SK-N-SH (cell line): ENCODE data around the gene IVNS1ABP. TPM values are rescaled to one million over a fixed set of nuclear protein-coding genes. Genes with fewer than 3 reads are reported as not detected.

Experiments used
- CTCF ChIA-PET: fragments of 300-600, 350-600 bp; formaldehyde crosslinking; extraction: SDS; loops from one replicate; lab custom pipeline; 2021; lab: Yijun Ruan, JAX
- POLR2A ChIA-PET: fragments of 350-600 bp; sonication (Branson Sonifier 250); formaldehyde crosslinking; extraction: SDS; loops from one replicate; lab custom pipeline; 2020; ENCODE audit warnings: antibody characterized with exemption, inconsistent platforms; lab: Yijun Ruan, JAX
- DNase-seq: peaks from one replicate; pipeline ENCODE4 v3.0.0; 2012
- H2AFZ ChIP-seq: fragments of 200-600 bp; sonication (generic); 2 replicates; pipeline ENCODE4 v1.8.1; 2016; ENCODE audit warnings: antibody characterized with exemption, mild to moderate bottlenecking, low read depth
- H3F3A ChIP-seq: fragments of 200-600 bp; sonication (generic); replicated peaks from 2 replicates; pipeline ENCODE3; 2016; ENCODE audit warnings: antibody characterized with exemption, mild to moderate bottlenecking; ENCODE audit not compliant: insufficient read depth
- H3K27ac ChIP-seq, 2 experiments: fragments of 200-500 bp in 1 of 2; fragments of 200-600 bp in 1 of 2; sonication (Bioruptor generic) in 1 of 2; sonication (generic), shearing (Covaris generic) in 1 of 2; 2 replicates each; pipeline versions ENCODE4 v1.5.1 to v1.6.1; 2014 to 2016; ENCODE audit warnings: low read depth in 2 of 2, inconsistent platforms in 1 of 2, low read length in 1 of 2, mild to moderate bottlenecking in 1 of 2, mixed read lengths in 1 of 2
- H3K27me3 ChIP-seq: fragments of 200-600 bp; sonication (generic), shearing (Covaris generic); 2 replicates; pipeline ENCODE4 v1.6.1; 2016; ENCODE audit warnings: mixed run types; ENCODE audit not compliant: insufficient read depth
- H3K36me3 ChIP-seq, 2 experiments: fragments of 200-500 bp in 1 of 2; fragments of 200-600 bp in 1 of 2; sonication (Bioruptor generic) in 1 of 2; sonication (generic) in 1 of 2; replicated peaks in 1 of 2; 2 replicates each; pipeline versions ENCODE3 to v1.5.1; 2014 to 2016; ENCODE audit warnings: low read length in 1 of 2, mild to moderate bottlenecking in 1 of 2; ENCODE audit not compliant: insufficient read depth in 2 of 2, control insufficient read depth in 1 of 2
- H3K4me1 ChIP-seq, 2 experiments: fragments of 200-500 bp in 1 of 2; fragments of 200-600 bp in 1 of 2; sonication (Bioruptor generic) in 1 of 2; sonication (generic), shearing (Covaris generic) in 1 of 2; 2 replicates each; pipeline versions ENCODE4 v1.5.1 to v1.6.1; 2014 to 2016; ENCODE audit warnings: low read depth in 1 of 2, low read length in 1 of 2, mixed run types in 1 of 2; ENCODE audit not compliant: insufficient read depth in 2 of 2, control insufficient read depth in 1 of 2
- H3K4me2 ChIP-seq: fragments of 200-600 bp; sonication (generic), shearing (Covaris generic); 2 replicates; pipeline ENCODE4 v1.6.1; 2017; ENCODE audit warnings: mixed run types
- H3K4me3 ChIP-seq, 2 experiments: fragments of 200-500 bp in 1 of 2; fragments of 200-600 bp in 1 of 2; sonication (Bioruptor generic) in 1 of 2; sonication (generic), shearing (Covaris generic) in 1 of 2; 2 replicates each; pipeline versions ENCODE4 v1.5.1 to v1.8.1; 2014 to 2016; ENCODE audit warnings: low read depth in 2 of 2, inconsistent platforms in 1 of 2, low read length in 1 of 2, mild to moderate bottlenecking in 1 of 2, mixed read lengths in 1 of 2, moderate library complexity in 1 of 2
- H3K79me2 ChIP-seq: fragments of 200-600 bp; sonication (generic); 2 replicates; pipeline ENCODE4 v1.8.1; 2017; ENCODE audit warnings: mild to moderate bottlenecking; ENCODE audit not compliant: insufficient read depth
- H3K9ac ChIP-seq: fragments of 200-600 bp; sonication (generic); 2 replicates; pipeline ENCODE4 v1.6.1; 2017; ENCODE audit warnings: mixed run types
- H3K9me2 ChIP-seq: fragments of 200-600 bp; sonication (generic); 2 replicates; pipeline ENCODE4 v1.6.1; 2017; ENCODE audit warnings: mixed run types
- H3K9me3 ChIP-seq: fragments of 200-600 bp; sonication (generic); 2 replicates; pipeline ENCODE4 v1.6.1; 2017; ENCODE audit warnings: mixed run types, mild to moderate bottlenecking, moderate library complexity
- H4K20me1 ChIP-seq: fragments of 200-600 bp; sonication (generic); 2 replicates; pipeline ENCODE4 v1.6.1; 2017; ENCODE audit warnings: mild to moderate bottlenecking, mixed run types; ENCODE audit not compliant: insufficient read depth
- EP300 ChIP-seq, 2 experiments: IDR thresholded peaks; 2 replicates each; pipeline versions ENCODE4 v1.4.0 to v1.6.1; 2012; ENCODE audit warnings: borderline replicate concordance in 1 of 2, low read depth in 1 of 2, low read length in 1 of 2
- EZH2phosphoT487 ChIP-seq: fragments of 200-600 bp; sonication (generic); IDR thresholded peaks from 2 replicates; pipeline ENCODE4 v1.6.1; 2017; ENCODE audit warnings: low read depth, mixed run types, mild to moderate bottlenecking, antibody characterized with exemption, moderate library complexity, borderline replicate concordance
- FOXM1 ChIP-seq: IDR thresholded peaks from 2 replicates; pipeline ENCODE4 v1.4.0; 2012; ENCODE audit warnings: low read depth, mild to moderate bottlenecking
- GATA2 ChIP-seq: sonication (generic); formaldehyde crosslinking; IDR thresholded peaks from 2 replicates; pipeline ENCODE4 v1.5.0; 2020; ENCODE audit warnings: mild to moderate bottlenecking, missing genetic modification reagents
- MAX ChIP-seq: IDR thresholded peaks from 2 replicates; pipeline ENCODE4 v1.4.0; 2012; ENCODE audit warnings: low read depth
- MEF2A ChIP-seq: IDR thresholded peaks from 2 replicates; pipeline ENCODE4 v1.4.0; 2012; ENCODE audit warnings: low read depth, borderline replicate concordance
- NFIC ChIP-seq: IDR thresholded peaks from 2 replicates; pipeline ENCODE4 v1.4.0; 2012; ENCODE audit warnings: borderline replicate concordance
- RCOR1 ChIP-seq: fragments of 150-350 bp; IDR thresholded peaks from 2 replicates; pipeline ENCODE4 v1.6.1; 2017; ENCODE audit warnings: antibody characterized with exemption, low read length
- RFX5 ChIP-seq: IDR thresholded peaks from 2 replicates; pipeline ENCODE4 v1.6.1; 2012; ENCODE audit warnings: mild to moderate bottlenecking, improper control_type of control experiment, low read length
- RXRA ChIP-seq: IDR thresholded peaks from 2 replicates; pipeline ENCODE4 v1.4.0; 2012; ENCODE audit warnings: low read depth, mild to moderate bottlenecking, borderline replicate concordance
- SIN3A ChIP-seq: IDR thresholded peaks from 2 replicates; pipeline ENCODE4 v1.6.1; 2012; ENCODE audit warnings: low read depth, mild to moderate bottlenecking, low read length, moderate library complexity, borderline replicate concordance
- SMC3 ChIP-seq: IDR thresholded peaks from 2 replicates; pipeline ENCODE4 v1.6.1; 2012; ENCODE audit warnings: low read depth, low read length, improper control_type of control experiment
- USF2 ChIP-seq: fragments of 150-350 bp; IDR thresholded peaks from 2 replicates; pipeline ENCODE4 v1.6.1; 2017; ENCODE audit warnings: antibody characterized with exemption, low read length, low read depth, borderline replicate concordance
- ZBTB33 ChIP-seq: IDR thresholded peaks from 2 replicates; pipeline ENCODE4 v1.4.0; 2012; ENCODE audit warnings: low read depth, borderline replicate concordance
- WGBS: methylation state at CpG from one replicate; pipeline ENCODE4 v1.1.6; 2017; ENCODE audit warnings: low lambda C conversion rate; 5-methylcytosine and 5-hydroxymethylcytosine counted together
- polyA plus RNA-seq, 3 experiments: library from polyadenylated mRNA; depleted of rRNA; stranded (reverse); fragments of >200 nt; gene quantifications; 2 replicates each; pipeline ENCODE4 v1.2.3, GENCODE V29; 2012

The IVNS1ABP gene
- polyA plus RNA-seq, 1 of the 3 experiments (the other 2 are of a cell fraction), result 24.5 TPM

GRCh38 chr1:185268352-185268751 lies 48.7 kb downstream of the IVNS1ABP start:
- Histone ChIP-seq H3K9me2 (no peaks in the 10 kb centered on the region), H2AFZ (no peak overlapping the region), H3K9ac (no peak overlapping the region), H3K27ac (no peak overlapping the region), H3K4me2 (no peak overlapping the region), H3F3A (no peaks in the 10 kb centered on the region), H3K79me2 (no peaks in the 10 kb centered on the region), H3K4me3 (no peak overlapping the region), H3K4me1 (no peaks in the 10 kb centered on the region; a peak in 1 of 4 replicates), H3K9me3 (no peaks in the 10 kb centered on the region), H4K20me1 (no peaks in the 10 kb centered on the region), H3K27me3 (no peaks in the 10 kb centered on the region), H3K36me3 (peaks cover 0 to 2% of the 10 kb centered on the region in 2 experiments)
- 64% methylated on average over 2 of the region's 2 CpGs for WGBS
- DNase-seq, result no peak
- ChIA-PET CTCF (interaction anchor here (1.1 kb wide), 1 partner anchor 11 kb away, joined by 3 read pairs; no protein-coding TSS in a partner anchor), POLR2A (no interaction called here)
- no peak for TF ChIP-seq RFX5
- TF ChIP-seq MAX, result no peak
- no peak for TF ChIP-seq EZH2phosphoT487
- no peak for TF ChIP-seq NFIC
- TF ChIP-seq ZBTB33, result no peak
- TF ChIP-seq FOXM1, result no peak
- no peak for TF ChIP-seq USF2
- no peak for TF ChIP-seq EP300 (IDR thresholded peaks at IDR 0.05; ENCODE audit: borderline replicate concordance in 1 of 2, low read depth in 1 of 2, low read length in 1 of 2)
- no peak for TF ChIP-seq SIN3A
- TF ChIP-seq GATA2, result no peak
- TF ChIP-seq SMC3, result no peak

GRCh38 chr1:185267701-185268100 lies 49.3 kb downstream of the IVNS1ABP start:
- Histone ChIP-seq H3K4me2 (no peak overlapping the region), H3K9me3 (no peaks in the 10 kb centered on the region), H3K9ac (no peak overlapping the region), H3K4me3 (no peak overlapping the region), H3F3A (no peaks in the 10 kb centered on the region), H3K79me2 (no peaks in the 10 kb centered on the region), H3K36me3 (peaks cover 0 to 2% of the 10 kb centered on the region in 2 experiments), H2AFZ (no peak overlapping the region), H4K20me1 (no peaks in the 10 kb centered on the region), H3K27me3 (no peaks in the 10 kb centered on the region), H3K9me2 (no peaks in the 10 kb centered on the region), H3K27ac (no peak overlapping the region), H3K4me1 (no peaks in the 10 kb centered on the region; a peak in 2 of 4 replicates)
- TF ChIP-seq USF2, result no peak
- no peak for TF ChIP-seq MEF2A
- no peak for TF ChIP-seq RCOR1
- no peak for TF ChIP-seq FOXM1
- TF ChIP-seq RXRA, result no peak
- no peak for TF ChIP-seq GATA2
- no peak for DNase-seq
- ChIA-PET POLR2A (no interaction called here), CTCF (interaction anchor here (1.0 kb wide), 1 partner anchor 10 kb away, joined by 4 read pairs; no protein-coding TSS in a partner anchor)
